Hepatocyte (in vitro differentiated cells): ENCODE results near the gene PRND. TPM values are rescaled to one million over a fixed set of nuclear protein-coding genes. Genes with fewer than 3 reads are reported as not detected.

ENCODE experiments used
- DNase-seq: peaks from one replicate; pipeline ENCODE4 v3.0.0-alpha.2; 2016; ENCODE audit warnings: low spot score
- H2AFZ ChIP-seq: fragments of 200-600 bp; sonication (generic); 2 replicates; pipeline ENCODE4 v1.6.0; 2016; ENCODE audit warnings: antibody characterized with exemption, mild to moderate bottlenecking
- H3K27ac ChIP-seq: fragments of 200-600 bp; sonication (generic); 2 replicates; pipeline ENCODE4 v1.5.1; 2016; ENCODE audit warnings: mild to moderate bottlenecking
- H3K27me3 ChIP-seq: fragments of 200-600 bp; sonication (generic); 2 replicates; pipeline ENCODE4 v1.6.1; 2016
- H3K36me3 ChIP-seq: fragments of 200-600 bp; sonication (generic); replicated peaks from 2 replicates; pipeline ENCODE4 v1.5.1; 2016; ENCODE audit warnings: low read depth; ENCODE audit not compliant: insufficient read depth
- H3K4me1 ChIP-seq: fragments of 200-600 bp; sonication (generic); 2 replicates; pipeline ENCODE4 v1.5.1; 2016; ENCODE audit warnings: mild to moderate bottlenecking, moderate library complexity; ENCODE audit not compliant: insufficient read depth
- H3K4me2 ChIP-seq: fragments of 200-600 bp; sonication (generic); 2 replicates; pipeline ENCODE4 v1.6.0; 2016
- H3K4me3 ChIP-seq: fragments of 200-600 bp; sonication (generic); 2 replicates; pipeline ENCODE4 v1.5.1; 2016; ENCODE audit warnings: mild to moderate bottlenecking
- H3K79me2 ChIP-seq: fragments of 200-600 bp; sonication (generic); 2 replicates; pipeline ENCODE4 v1.6.0; 2017; ENCODE audit warnings: mild to moderate bottlenecking
- H3K9me2 ChIP-seq: fragments of 200-600 bp; sonication (generic); replicated peaks from 2 replicates; pipeline ENCODE4 v1.6.0; 2017; ENCODE audit warnings: mild to moderate bottlenecking; ENCODE audit not compliant: insufficient read depth
- H3K9me3 ChIP-seq: fragments of 200-600 bp; sonication (generic); 2 replicates; pipeline ENCODE4 v1.5.1; 2016; ENCODE audit warnings: low read depth, mild to moderate bottlenecking
- H4K20me1 ChIP-seq: fragments of 200-600 bp; sonication (generic); 2 replicates; pipeline ENCODE4 v1.6.0; 2016; ENCODE audit warnings: mild to moderate bottlenecking; ENCODE audit not compliant: insufficient read depth, poor library complexity, severe bottlenecking
- CTCF ChIP-seq: fragments of 200-600 bp; sonication (generic); IDR thresholded peaks from 2 replicates; pipeline ENCODE4 v1.5.1; 2016; ENCODE audit warnings: antibody characterized with exemption, mild to moderate bottlenecking; ENCODE audit not compliant: poor library complexity
- EZH2 ChIP-seq: fragments of 200-600 bp; sonication (generic); IDR thresholded peaks from 2 replicates; pipeline ENCODE4 v1.6.1; 2016; ENCODE audit warnings: antibody characterized with exemption, mild to moderate bottlenecking, borderline replicate concordance
- EZH2phosphoT487 ChIP-seq: fragments of 200-600 bp; sonication (generic); IDR thresholded peaks from one replicate; pipeline ENCODE4 v1.6.1; 2018; ENCODE audit warnings: antibody characterized with exemption, mild to moderate bottlenecking, low read depth, moderate library complexity; ENCODE audit not compliant: unreplicated experiment, severe bottlenecking
- WGBS: methylation state at CpG from one replicate; pipeline ENCODE4 v1.1.6; 2016; ENCODE audit warnings: low lambda C conversion rate; ENCODE audit errors: missing lambda C conversion rate; 5-methylcytosine and 5-hydroxymethylcytosine counted together
- polyA plus RNA-seq: library from polyadenylated mRNA; unstranded; fragments of >200 nt; fragmentation: Nextera tagmentation; extraction: Ambion mirVana; gene quantifications from 2 replicates; pipeline ENCODE4 v1.2.1, GENCODE V29; 2016
- total RNA-seq: library from RNA; depleted of rRNA; stranded (reverse); fragments of >200 nt; gene quantifications from 2 replicates; pipeline ENCODE4 v1.2.3, GENCODE V29; 2014

The PRND gene
- total and polyA plus RNA-seq, 2 experiments from 2014 or later: 0.34 to 0.70 TPM

DNA sequence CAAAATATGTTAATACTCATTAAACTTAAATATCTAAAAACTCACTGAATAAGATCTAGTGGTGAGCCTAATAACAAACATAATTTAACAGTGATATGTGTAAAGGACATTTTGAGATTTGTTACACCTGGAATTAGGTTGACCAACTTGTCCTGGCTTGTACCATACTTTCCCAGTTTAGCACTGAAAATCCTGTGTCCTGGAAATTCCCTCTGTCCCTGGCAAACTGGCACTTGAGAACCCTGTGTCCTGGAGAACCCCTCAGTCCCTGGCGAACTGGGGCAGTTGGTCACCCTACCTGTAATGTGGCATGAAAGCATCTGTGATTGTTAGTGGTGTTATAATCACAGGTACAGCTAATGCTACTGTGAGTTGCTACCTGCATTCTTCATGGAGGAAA, 6.9 kb upstream of the PRND start:
- TF ChIP-seq EZH2phosphoT487 (no peak), CTCF (no peak), EZH2 (no peak)
- no peak overlapping the region for H3K4me2 ChIP-seq
- no peaks in the 10 kb centered on the region for H3K79me2 ChIP-seq
- H3K4me3 ChIP-seq: no peak overlapping the region
- no peaks in the 10 kb centered on the region for H3K4me1 ChIP-seq
- no peaks in the 10 kb centered on the region for H3K36me3 ChIP-seq
- no peak overlapping the region for H2AFZ ChIP-seq
- no peak overlapping the region for H3K27ac ChIP-seq
- WGBS: 100% methylated on average over 1 of the region's 1 CpG
- no peak for DNase-seq
- no peaks in the 10 kb centered on the region for H3K27me3 ChIP-seq
- H3K9me3 ChIP-seq: no peaks in the 10 kb centered on the region
- no peaks in the 10 kb centered on the region for H4K20me1 ChIP-seq
- H3K9me2 ChIP-seq: no peaks in the 10 kb centered on the region

GRCh38 chr20:4717816-4718570, 3.7 kb upstream of the PRND start:
- no peak overlapping the region for H2AFZ ChIP-seq
- H3K4me1 ChIP-seq: peaks cover 6% of the 10 kb centered on the region
- H3K4me3 ChIP-seq: no peak overlapping the region
- DNase-seq: no peak
- peaks cover 4% of the 10 kb centered on the region for H3K27me3 ChIP-seq
- no peaks in the 10 kb centered on the region for H3K9me3 ChIP-seq
- H3K9me2 ChIP-seq: no peaks in the 10 kb centered on the region
- H3K4me2 ChIP-seq: no peak overlapping the region
- TF ChIP-seq EZH2: no peak
- TF ChIP-seq EZH2phosphoT487: no peak
- TF ChIP-seq CTCF: no peak
- H3K27ac ChIP-seq: no peak overlapping the region
- H3K79me2 ChIP-seq: no peaks in the 10 kb centered on the region
- 86% methylated on average over 12 of the region's 12 CpGs for WGBS
- no peaks in the 10 kb centered on the region for H3K36me3 ChIP-seq
- no peaks in the 10 kb centered on the region for H4K20me1 ChIP-seq

DNA sequence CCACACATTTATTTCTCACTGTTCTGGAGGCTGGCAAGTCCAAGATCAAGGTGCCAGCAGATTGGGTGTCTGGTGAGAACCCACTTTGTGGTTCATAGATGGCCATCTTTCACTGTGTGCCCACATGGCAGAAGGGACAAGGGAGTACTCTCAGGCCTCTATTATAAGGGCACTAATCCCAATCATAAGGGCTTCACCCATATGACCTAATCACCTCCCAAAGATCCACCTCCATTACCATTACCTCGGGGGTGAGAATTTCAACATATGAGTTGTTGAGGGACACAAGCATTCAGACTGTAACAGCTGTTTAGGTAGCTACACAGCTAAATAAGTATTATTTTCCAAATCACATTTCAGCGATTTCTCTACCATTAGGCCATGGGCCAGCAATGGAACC, 2.5 kb upstream of the PRND start:
- no peaks in the 10 kb centered on the region for H3K9me3 ChIP-seq
- 91% methylated on average over 2 of the region's 2 CpGs for WGBS
- no peak overlapping the region for H3K4me3 ChIP-seq
- H3K79me2 ChIP-seq: no peaks in the 10 kb centered on the region
- H2AFZ ChIP-seq: no peak overlapping the region
- no peaks in the 10 kb centered on the region for H3K36me3 ChIP-seq
- peaks cover 6% of the 10 kb centered on the region for H3K4me1 ChIP-seq
- no peaks in the 10 kb centered on the region for H3K9me2 ChIP-seq
- H4K20me1 ChIP-seq: no peaks in the 10 kb centered on the region
- H3K27me3 ChIP-seq: peaks cover 4% of the 10 kb centered on the region
- no peak overlapping the region for H3K27ac ChIP-seq
- no peak overlapping the region for H3K4me2 ChIP-seq
- no peak for DNase-seq
- TF ChIP-seq CTCF (no peak), EZH2 (no peak), EZH2phosphoT487 (no peak)
